Neural cell (in vitro differentiated cells): ENCODE results near the gene DESI2. TPM values are rescaled to one million over a fixed set of nuclear protein-coding genes. Genes with fewer than 3 reads are reported as not detected.
"Not testable (repeated sequence)": the region's sequence is repeated elsewhere in the genome, so short reads cannot be mapped to it uniquely, and the experiment has no call there.

Experiments used
- H2AFZ ChIP-seq: fragments of 200-600, 300-800 bp; sonication (generic), shearing (Covaris generic); 2 replicates; pipeline ENCODE4 v1.6.0; 2014; ENCODE audit warnings: low read depth, mild to moderate bottlenecking, antibody characterized with exemption, low read length, moderate library complexity
- H3F3A ChIP-seq: fragments of 200-600 bp; shearing (Covaris generic); 2 replicates; pipeline ENCODE4 v1.6.1; 2016; ENCODE audit warnings: mild to moderate bottlenecking, moderate library complexity, mixed read lengths, antibody characterized with exemption, low read length; ENCODE audit not compliant: insufficient read depth, poor library complexity, severe bottlenecking
- H3K27ac ChIP-seq: fragments of 200-600, 300-800 bp; sonication (generic), shearing (Covaris generic); 2 replicates; pipeline ENCODE4 v1.5.1; 2014; ENCODE audit warnings: mild to moderate bottlenecking, low read length, moderate library complexity
- H3K27me3 ChIP-seq: fragments of 300-800, 200-600 bp; sonication (generic), shearing (Covaris generic); 2 replicates; pipeline ENCODE4 v1.6.0; 2014; ENCODE audit warnings: mild to moderate bottlenecking, low read depth, low read length, moderate library complexity; ENCODE audit not compliant: insufficient read depth
- H3K36me3 ChIP-seq: fragments of 300-800, 200-600 bp; sonication (generic), shearing (Covaris generic); 2 replicates; pipeline ENCODE4 v1.5.1; 2014; ENCODE audit warnings: mild to moderate bottlenecking, antibody characterized with exemption, low read length, moderate library complexity; ENCODE audit not compliant: insufficient read depth
- H3K4me2 ChIP-seq: fragments of 300-800, 200-600 bp; sonication (generic), shearing (Covaris generic); 2 replicates; pipeline ENCODE4 v1.6.0; 2014; ENCODE audit warnings: mild to moderate bottlenecking, low read length
- H3K4me3 ChIP-seq: fragments of 300-800, 200-600 bp; sonication (generic), shearing (Covaris generic); 2 replicates; pipeline ENCODE4 v1.5.1; 2014; ENCODE audit warnings: mild to moderate bottlenecking, low read length, moderate library complexity
- H3K79me2 ChIP-seq: fragments of 200-600 bp; shearing (Covaris generic); replicated peaks from 2 replicates; pipeline ENCODE4 v1.6.0; 2014; ENCODE audit warnings: mild to moderate bottlenecking, low read length, moderate library complexity; ENCODE audit not compliant: insufficient read depth
- H3K9ac ChIP-seq: fragments of 300-800, 200-600 bp; sonication (generic), shearing (Covaris generic); 2 replicates; pipeline ENCODE4 v1.6.1; 2016; ENCODE audit warnings: mild to moderate bottlenecking, low read length, mixed read lengths
- H3K9me2 ChIP-seq: fragments of 200-600 bp; shearing (Covaris generic); 2 replicates; pipeline ENCODE4 v1.6.1; 2016; ENCODE audit warnings: mild to moderate bottlenecking, low read length, mixed read lengths; ENCODE audit not compliant: insufficient read depth
- H3K9me3 ChIP-seq: fragments of 200-600, 300-800 bp; sonication (generic), shearing (Covaris generic); 2 replicates; pipeline ENCODE4 v1.6.1; 2016; ENCODE audit warnings: mild to moderate bottlenecking, mixed run types, low read length, moderate library complexity, mixed read lengths
- H4K20me1 ChIP-seq: fragments of 200-600 bp; shearing (Covaris generic); 2 replicates; pipeline ENCODE4 v1.6.1; 2016; ENCODE audit warnings: mild to moderate bottlenecking, mixed run types; ENCODE audit not compliant: insufficient read depth
- CTCF ChIP-seq: fragments of 450-650 bp; IDR thresholded peaks from 2 replicates; pipeline ENCODE4 v1.5.1; 2014; ENCODE audit warnings: antibody characterized with exemption, mild to moderate bottlenecking, moderate library complexity; ENCODE audit not compliant: poor library complexity, severe bottlenecking
- EP300 ChIP-seq: fragments of 450-650 bp; conservative IDR thresholded peaks from 2 replicates; pipeline ENCODE4 v1.6.1; 2014; ENCODE audit warnings: antibody characterized with exemption, mild to moderate bottlenecking, moderate library complexity; ENCODE audit not compliant: poor library complexity, severe bottlenecking
- EZH2 ChIP-seq: fragments of 200-600, 300-800 bp; shearing (Covaris generic), sonication (generic); IDR thresholded peaks from 2 replicates; pipeline ENCODE4 v1.6.1; 2014; ENCODE audit warnings: antibody characterized with exemption, low read length, borderline replicate concordance, mild to moderate bottlenecking; ENCODE audit not compliant: insufficient read depth, poor library complexity, severe bottlenecking
- MXI1 ChIP-seq: fragments of 450-650 bp; conservative IDR thresholded peaks from 2 replicates; pipeline ENCODE4 v1.6.1; 2014; ENCODE audit warnings: antibody characterized with exemption, mild to moderate bottlenecking; ENCODE audit not compliant: poor library complexity, severe bottlenecking
- POLR2AphosphoS5 ChIP-seq: IDR thresholded peaks from 2 replicates; pipeline ENCODE4 v1.6.1; 2012
- RAD21 ChIP-seq: fragments of 450-650 bp; conservative IDR thresholded peaks from 2 replicates; pipeline ENCODE4 v1.6.1; 2014; ENCODE audit warnings: antibody characterized with exemption, mild to moderate bottlenecking, moderate library complexity
- REST ChIP-seq: IDR thresholded peaks from 2 replicates; pipeline ENCODE4 v1.6.1; 2012; ENCODE audit warnings: borderline replicate concordance
- SMC3 ChIP-seq: fragments of 450-650 bp; conservative IDR thresholded peaks from 2 replicates; pipeline ENCODE4 v1.6.1; 2014; ENCODE audit warnings: antibody characterized with exemption, mild to moderate bottlenecking, moderate library complexity; ENCODE audit not compliant: poor library complexity
- TAF1 ChIP-seq: IDR thresholded peaks from 2 replicates; pipeline ENCODE4 v1.6.1; 2012; ENCODE audit warnings: low read depth
- polyA plus RNA-seq: library from polyadenylated mRNA; depleted of rRNA; stranded (reverse); fragments of >200 nt; gene quantifications from 2 replicates; pipeline ENCODE4 v1.2.3, GENCODE V29; 2014

DESI2 gene
- polyA plus RNA-seq, 1 donor from 2014 or later: 30.8 TPM

- peaks cover 4% of the 10 kb centered on the region for H3K79me2 ChIP-seq
- H3K9me2 ChIP-seq: no peaks in the 10 kb centered on the region
- no peaks in the 10 kb centered on the region for H3F3A ChIP-seq
- H4K20me1 ChIP-seq: no peaks in the 10 kb centered on the region
- no peak overlapping the region for H3K4me3 ChIP-seq
- no peaks in the 10 kb centered on the region for H3K27me3 ChIP-seq
- H3K36me3 ChIP-seq: peaks cover 2% of the 10 kb centered on the region
- H3K9ac ChIP-seq: no peak overlapping the region
- TF ChIP-seq EZH2: no peak
- no peak for TF ChIP-seq EP300
- no peak for TF ChIP-seq TAF1
- no peak for TF ChIP-seq REST
- no peak for TF ChIP-seq POLR2AphosphoS5
- TF ChIP-seq RAD21: no peak
- TF ChIP-seq CTCF: no peak
- no peak for TF ChIP-seq MXI1
- H3K4me2 ChIP-seq: no peak overlapping the region
- no peaks in the 10 kb centered on the region for H3K9me3 ChIP-seq
- no peak overlapping the region for H2AFZ ChIP-seq
- no peak overlapping the region for H3K27ac ChIP-seq
These were observed 12.9 kb downstream of the DESI2 start for GRCh38 chr1:244665771-244666217.

GRCh38 chr1:244666672-244667418 is 13.9 kb downstream of the DESI2 start:
- H3K36me3 ChIP-seq, H3K27ac ChIP-seq, H4K20me1 ChIP-seq, H3F3A ChIP-seq, H3K27me3 ChIP-seq, H3K4me2 ChIP-seq, H3K9ac ChIP-seq, H3K79me2 ChIP-seq, H2AFZ ChIP-seq, H3K9me3 ChIP-seq, H3K9me2 ChIP-seq, H3K4me3 ChIP-seq: not testable (repeated sequence)

- Histone ChIP-seq H3K9me2 (no peaks in the 10 kb centered on the region), H3K9ac (no peak overlapping the region), H3K27ac (no peak overlapping the region), H3K36me3 (no peaks in the 10 kb centered on the region), H3K4me2 (no peak overlapping the region), H3K9me3 (no peaks in the 10 kb centered on the region), H2AFZ (no peak overlapping the region), H3F3A (no peaks in the 10 kb centered on the region), H3K79me2 (no peaks in the 10 kb centered on the region), H3K4me3 (no peak overlapping the region), H4K20me1 (no peaks in the 10 kb centered on the region), H3K27me3 (no peaks in the 10 kb centered on the region)
- TF ChIP-seq RAD21 (no peak), EZH2 (no peak), POLR2AphosphoS5 (no peak), MXI1 (no peak), REST (no peak), CTCF (no peak), SMC3 (no peak), TAF1 (no peak)
These were observed 14.9 kb downstream of the DESI2 start for GRCh38 chr1:244667797-244668196.
